Measurements from ENCODE around the gene SCRG1. TPM values are rescaled to one million over a fixed set of nuclear protein-coding genes. Genes with fewer than 3 reads are reported as not detected.

Gene SCRG1
- total and polyA plus RNA-seq, 9 donors, result 1.4 to 9.9 (median 3.3) TPM

GRCh38 chr4:173433447-173433846 lies 34.5 kb upstream of the SCRG1 start:
- H3K27me3 ChIP-seq (ENCODE audit: control insufficient read depth, insufficient read depth, low read length), result no peaks in the 10 kb centered on the region
- WGBS (ENCODE audit: insufficient coverage), result 83% methylated on average over 2 of the region's 3 CpGs
- no peak overlapping the region for H3K4me3 ChIP-seq (ENCODE audit: low read length)
- H3K4me1 ChIP-seq (ENCODE audit: control insufficient read depth, insufficient read depth, low read length), result no peaks in the 10 kb centered on the region
- no peak for DNase-seq
- no peak overlapping the region for H3K27ac ChIP-seq (ENCODE audit: low read length)
- H3K36me3 ChIP-seq (ENCODE audit: control insufficient read depth, insufficient read depth, low read length), result no peaks in the 10 kb centered on the region
- H3K9me3 ChIP-seq (replicated peaks; ENCODE audit: control insufficient read depth, low read depth, low read length), result peaks cover 2% of the 10 kb centered on the region

- Histone ChIP-seq H3K27ac (ENCODE audit: low read length) (no peak overlapping the region), H3K4me3 (ENCODE audit: low read length) (no peak overlapping the region), H3K27me3 (ENCODE audit: control insufficient read depth, insufficient read depth, low read length) (no peaks in the 10 kb centered on the region), H3K36me3 (ENCODE audit: control insufficient read depth, insufficient read depth, low read length) (no peaks in the 10 kb centered on the region), H3K4me1 (ENCODE audit: control insufficient read depth, insufficient read depth, low read length) (no peaks in the 10 kb centered on the region), H3K9me3 (replicated peaks; ENCODE audit: control insufficient read depth, low read depth, low read length) (peaks cover 2% of the 10 kb centered on the region)
- no peak for DNase-seq
- 95% methylated on average over 4 of the region's 5 CpGs for WGBS (ENCODE audit: insufficient coverage)
Observed at GRCh38 chr4:173432430-173432829, 33.5 kb upstream of the SCRG1 start.

DNA sequence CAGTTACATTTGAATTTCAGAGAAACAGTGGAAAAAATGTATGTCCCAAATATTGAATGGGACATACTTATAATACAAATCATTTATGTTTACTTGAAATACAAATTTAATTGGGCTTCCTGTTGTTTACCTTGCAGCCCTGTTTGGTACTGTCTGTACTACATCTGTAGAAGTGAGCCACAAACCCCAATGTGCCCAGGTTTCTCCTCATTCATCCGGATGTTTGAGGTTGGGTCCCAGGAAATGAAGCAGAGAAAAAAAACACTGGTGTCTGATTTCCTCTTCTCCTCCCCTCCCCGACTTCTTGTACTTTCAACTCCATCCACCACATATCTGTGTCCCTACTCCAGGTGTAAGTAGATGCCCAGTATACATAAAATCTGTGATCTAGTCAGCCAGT lies 27.1 kb upstream of the SCRG1 start:
- WGBS (ENCODE audit: insufficient coverage), result no CpG with 5 or more reads among the region's 2 CpGs
- Histone ChIP-seq H3K27me3 (ENCODE audit: control insufficient read depth, insufficient read depth, low read length) (no peaks in the 10 kb centered on the region), H3K4me1 (ENCODE audit: control insufficient read depth, insufficient read depth, low read length) (no peaks in the 10 kb centered on the region), H3K36me3 (ENCODE audit: control insufficient read depth, insufficient read depth, low read length) (no peaks in the 10 kb centered on the region), H3K4me3 (ENCODE audit: low read length) (no peak overlapping the region), H3K9me3 (replicated peaks; ENCODE audit: control insufficient read depth, low read depth, low read length) (peaks cover 1% of the 10 kb centered on the region), H3K27ac (ENCODE audit: low read length) (no peak overlapping the region)
- no peak for DNase-seq

DNA sequence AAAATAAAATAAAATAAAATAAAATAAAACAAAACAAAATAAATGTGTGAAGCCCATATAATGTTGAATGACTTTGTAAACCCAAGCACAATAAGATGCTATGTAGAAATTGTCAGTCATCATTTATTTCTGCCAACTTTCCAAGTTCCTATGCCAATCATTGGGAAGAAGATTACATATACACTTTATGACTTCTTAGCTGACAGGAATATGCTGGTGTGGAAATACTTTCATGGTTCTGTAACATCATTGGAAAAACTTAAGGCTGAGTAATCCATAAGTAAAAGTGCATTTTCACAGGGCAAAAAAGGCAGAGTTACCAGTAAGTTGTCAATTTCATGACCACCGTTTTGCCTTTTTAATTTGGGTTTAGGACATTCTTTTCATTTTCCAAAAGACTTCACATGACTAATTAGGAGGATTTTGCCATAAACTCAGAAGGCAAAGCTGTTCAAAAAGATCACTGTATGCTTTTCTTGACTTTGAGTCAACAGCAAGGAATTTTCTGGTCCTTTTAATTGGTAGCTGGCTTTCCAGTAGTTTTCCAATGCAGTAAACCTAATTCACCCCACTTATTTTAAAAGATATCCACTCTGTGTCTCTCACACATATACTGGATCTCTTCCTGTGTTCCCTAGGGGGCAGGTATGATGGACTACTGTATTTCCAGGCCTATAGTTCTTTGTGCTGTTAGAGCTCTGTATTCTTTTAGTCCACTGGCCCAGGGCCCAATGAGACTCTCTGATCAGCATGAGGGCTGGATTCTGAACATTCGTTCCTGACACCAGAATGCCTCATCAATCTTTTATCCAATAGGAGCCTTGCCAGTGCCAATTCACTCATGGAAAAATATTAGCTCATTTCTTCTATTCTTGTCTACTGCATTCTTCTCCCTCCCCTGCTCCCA lies 26.2 kb upstream of the SCRG1 start:
- H3K9me3 ChIP-seq (replicated peaks; ENCODE audit: control insufficient read depth, low read depth, low read length), result no peaks in the 10 kb centered on the region
- no peaks in the 10 kb centered on the region for H3K4me1 ChIP-seq (ENCODE audit: control insufficient read depth, insufficient read depth, low read length)
- H3K36me3 ChIP-seq (ENCODE audit: control insufficient read depth, insufficient read depth, low read length), result no peaks in the 10 kb centered on the region
- H3K4me3 ChIP-seq (ENCODE audit: low read length), result no peak overlapping the region
- 33% methylated on average over 1 of the region's 2 CpGs for WGBS (ENCODE audit: insufficient coverage)
- no peaks in the 10 kb centered on the region for H3K27me3 ChIP-seq (ENCODE audit: control insufficient read depth, insufficient read depth, low read length)
- DNase-seq, result no peak
- no peak overlapping the region for H3K27ac ChIP-seq (ENCODE audit: low read length)

DNA sequence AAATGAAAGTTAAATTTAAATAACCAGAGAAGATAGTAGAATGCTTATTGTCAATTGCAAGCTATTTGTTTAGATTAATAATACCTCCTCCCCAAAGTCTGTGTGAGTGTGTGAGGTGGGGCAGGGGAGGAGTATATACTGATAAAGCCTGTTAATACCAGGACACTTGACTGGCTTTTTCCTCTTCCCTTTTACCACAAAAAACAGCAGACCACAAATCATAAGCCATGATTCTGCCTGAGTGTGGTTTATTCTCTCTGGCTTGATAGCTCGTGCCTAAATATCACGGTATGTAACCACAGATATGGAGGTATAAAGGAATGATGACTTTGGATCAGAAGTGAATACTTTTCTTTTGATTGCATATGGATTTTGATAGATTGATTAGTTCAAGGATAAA lies 21.9 kb upstream of the SCRG1 start:
- H3K9me3 ChIP-seq (replicated peaks; ENCODE audit: control insufficient read depth, low read depth, low read length), result no peaks in the 10 kb centered on the region
- no peak overlapping the region for H3K4me3 ChIP-seq (ENCODE audit: low read length)
- no CpG with 5 or more reads among the region's 2 CpGs for WGBS (ENCODE audit: insufficient coverage)
- no peak overlapping the region for H3K27ac ChIP-seq (ENCODE audit: low read length)
- no peaks in the 10 kb centered on the region for H3K4me1 ChIP-seq (ENCODE audit: control insufficient read depth, insufficient read depth, low read length)
- DNase-seq, result no peak
- no peaks in the 10 kb centered on the region for H3K36me3 ChIP-seq (ENCODE audit: control insufficient read depth, insufficient read depth, low read length)
- no peaks in the 10 kb centered on the region for H3K27me3 ChIP-seq (ENCODE audit: control insufficient read depth, insufficient read depth, low read length)

DNA sequence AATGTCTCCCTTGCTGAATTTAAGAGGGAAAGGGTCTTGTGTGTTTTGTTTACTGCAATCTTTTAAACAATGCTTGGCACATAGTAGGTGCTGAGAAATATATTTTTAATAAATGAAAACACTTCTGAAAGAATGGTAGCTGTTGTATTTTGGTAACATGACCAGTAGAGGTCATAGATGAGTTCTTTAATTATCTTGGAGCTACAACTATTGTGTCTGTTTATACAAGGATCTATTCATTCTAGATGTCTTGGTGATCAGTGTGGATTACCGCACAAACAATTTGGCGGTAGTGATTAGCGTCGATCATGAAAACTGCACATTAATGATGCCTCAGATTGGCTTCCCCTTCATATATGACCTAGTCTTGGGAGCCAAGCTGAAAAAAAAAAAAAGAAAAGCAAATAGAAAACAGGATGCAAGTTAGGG lies 21.4 kb upstream of the SCRG1 start:
- no peak for DNase-seq
- WGBS (ENCODE audit: insufficient coverage), result no CpG with 5 or more reads among the region's 4 CpGs
- no peaks in the 10 kb centered on the region for H3K27me3 ChIP-seq (ENCODE audit: control insufficient read depth, insufficient read depth, low read length)
- H3K4me1 ChIP-seq (ENCODE audit: control insufficient read depth, insufficient read depth, low read length), result no peaks in the 10 kb centered on the region
- H3K36me3 ChIP-seq (ENCODE audit: control insufficient read depth, insufficient read depth, low read length), result no peaks in the 10 kb centered on the region
- no peaks in the 10 kb centered on the region for H3K9me3 ChIP-seq (replicated peaks; ENCODE audit: control insufficient read depth, low read depth, low read length)
- H3K27ac ChIP-seq (ENCODE audit: low read length), result no peak overlapping the region
- no peak overlapping the region for H3K4me3 ChIP-seq (ENCODE audit: low read length)

DNA sequence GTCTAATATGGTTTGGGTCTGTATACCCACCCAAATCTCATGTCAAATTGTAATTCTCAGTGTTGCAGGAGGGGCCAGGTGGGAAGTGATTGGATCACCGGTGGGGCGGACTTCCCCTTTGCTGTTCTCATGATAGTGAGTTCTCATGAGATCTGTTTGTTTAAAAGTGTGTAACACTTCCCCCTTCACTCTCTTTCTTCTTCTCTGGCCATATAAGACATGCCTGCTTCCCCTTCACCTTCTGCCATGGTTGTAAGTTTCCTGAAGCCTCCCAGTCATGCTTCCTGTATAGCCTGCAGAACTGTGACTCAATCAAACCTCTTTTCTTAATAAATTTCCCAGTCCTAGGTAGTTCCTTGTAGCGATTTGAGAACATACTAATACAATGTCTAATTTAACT lies 19.7 kb upstream of the SCRG1 start:
- Histone ChIP-seq H3K4me1 (ENCODE audit: control insufficient read depth, insufficient read depth, low read length) (no peaks in the 10 kb centered on the region), H3K27me3 (ENCODE audit: control insufficient read depth, insufficient read depth, low read length) (no peaks in the 10 kb centered on the region), H3K9me3 (replicated peaks; ENCODE audit: control insufficient read depth, low read depth, low read length) (no peaks in the 10 kb centered on the region), H3K4me3 (ENCODE audit: low read length) (no peak overlapping the region), H3K27ac (ENCODE audit: low read length) (no peak overlapping the region), H3K36me3 (ENCODE audit: control insufficient read depth, insufficient read depth, low read length) (no peaks in the 10 kb centered on the region)
- WGBS (ENCODE audit: insufficient coverage), result no CpG with 5 or more reads among the region's 3 CpGs
- DNase-seq, result no peak

GRCh38 chr4:173417833-173418232 lies 18.9 kb upstream of the SCRG1 start:
- Histone ChIP-seq H3K27ac (ENCODE audit: low read length) (no peak overlapping the region), H3K4me3 (ENCODE audit: low read length) (no peak overlapping the region), H3K27me3 (ENCODE audit: control insufficient read depth, insufficient read depth, low read length) (no peaks in the 10 kb centered on the region), H3K4me1 (ENCODE audit: control insufficient read depth, insufficient read depth, low read length) (no peaks in the 10 kb centered on the region), H3K36me3 (ENCODE audit: control insufficient read depth, insufficient read depth, low read length) (no peaks in the 10 kb centered on the region), H3K9me3 (replicated peaks; ENCODE audit: control insufficient read depth, low read depth, low read length) (no peaks in the 10 kb centered on the region)
- no peak for DNase-seq

GRCh38 chr4:173415885-173416653 lies 17.2 kb upstream of the SCRG1 start:
- DNase-seq, result no peak
- Histone ChIP-seq H3K36me3 (ENCODE audit: control insufficient read depth, insufficient read depth, low read length) (no peaks in the 10 kb centered on the region), H3K27ac (ENCODE audit: low read length) (no peak overlapping the region), H3K4me3 (ENCODE audit: low read length) (no peak overlapping the region), H3K4me1 (ENCODE audit: control insufficient read depth, insufficient read depth, low read length) (no peaks in the 10 kb centered on the region), H3K27me3 (ENCODE audit: control insufficient read depth, insufficient read depth, low read length) (no peaks in the 10 kb centered on the region), H3K9me3 (replicated peaks; ENCODE audit: control insufficient read depth, low read depth, low read length) (no peaks in the 10 kb centered on the region)
- WGBS (ENCODE audit: insufficient coverage), result 91% methylated on average over 17 of the region's 26 CpGs

- Histone ChIP-seq H3K9me3 (replicated peaks; ENCODE audit: control insufficient read depth, low read depth, low read length) (no peaks in the 10 kb centered on the region), H3K36me3 (ENCODE audit: control insufficient read depth, insufficient read depth, low read length) (no peaks in the 10 kb centered on the region), H3K4me3 (ENCODE audit: low read length) (no peak overlapping the region), H3K4me1 (ENCODE audit: control insufficient read depth, insufficient read depth, low read length) (no peaks in the 10 kb centered on the region), H3K27me3 (ENCODE audit: control insufficient read depth, insufficient read depth, low read length) (no peaks in the 10 kb centered on the region), H3K27ac (ENCODE audit: low read length) (no peak overlapping the region)
- WGBS (ENCODE audit: insufficient coverage), result 61% methylated on average over 2 of the region's 3 CpGs
- DNase-seq, result no peak
Observed at GRCh38 chr4:173415092-173415491, 16.2 kb upstream of the SCRG1 start.
